GM12891 (cell line): ENCODE measurements around the gene PABPC3.

Experiments
- POLR2A ChIP-seq: IDR thresholded peaks from 2 replicates; pipeline ENCODE4 v1.6.1; 2011; ENCODE audit warnings: low read depth, low read length, control low read depth
- POLR2AphosphoS5 ChIP-seq: IDR thresholded peaks from 2 replicates; pipeline ENCODE4 v1.6.1; 2011; ENCODE audit warnings: low read depth, low read length, control low read depth
- TAF1 ChIP-seq: IDR thresholded peaks from 2 replicates; pipeline ENCODE4 v1.6.1; 2011; ENCODE audit warnings: low read depth, low read length, control low read depth

- TF ChIP-seq POLR2AphosphoS5 (no peak), POLR2A (no peak), TAF1 (no peak)
These were observed 36.8 kb upstream of the PABPC3 start for GRCh38 chr13:25059166-25059565.
